Measurements from ENCODE around the gene OR1A1. TPM values are rescaled to one million over a fixed set of nuclear protein-coding genes. Genes with fewer than 3 reads are reported as not detected.

OR1A1 gene
- total RNA-seq, 1 experiment from 2014 or later = not detected

DNA sequence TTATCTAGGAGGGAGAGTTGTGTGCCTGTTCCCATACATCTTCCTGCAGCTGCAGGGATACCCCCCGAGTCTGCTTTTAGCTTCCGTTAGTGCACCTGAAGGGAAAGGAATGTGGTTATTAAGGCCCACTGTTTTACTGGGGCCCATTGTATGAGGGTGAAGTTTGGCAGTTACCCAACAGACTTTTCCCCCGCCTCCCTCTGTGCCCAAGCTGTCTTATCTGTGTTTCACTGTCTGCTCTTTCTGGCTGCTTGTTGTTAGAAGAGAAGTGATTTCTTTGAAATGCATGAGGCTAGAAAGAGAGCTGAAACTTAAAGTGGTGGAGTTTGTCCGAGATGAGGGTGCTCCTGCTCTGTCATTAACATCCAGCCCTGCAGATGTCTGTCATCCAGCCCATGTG lies 17.5 kb upstream of the OR1A1 start:
- peaks cover 41 to 87% of the 10 kb centered on the region in 2 experiments for H3K9me3 Mint-ChIP-seq

More for the DNA sequence above, 17.5 kb upstream of the OR1A1 start:
- peaks cover 42% of the 10 kb centered on the region for H3K9me3 ChIP-seq (ENCODE audit: control insufficient read depth, low read depth, low read length)
- no peak for TF ChIP-seq CTCF (conservative IDR thresholded peaks at IDR 0.05)
- no peak overlapping the region for H3K56ac ChIP-seq (ENCODE audit: insufficient read length, low read depth, low read length)
- no peak overlapping the region for H3T11ph ChIP-seq (ENCODE audit: low read length)
- H4K20me1 ChIP-seq (ENCODE audit: control insufficient read depth, insufficient read depth, insufficient read length) = no peaks in the 10 kb centered on the region
- peaks cover 0 to 19% (median 1%) of the 10 kb centered on the region in 3 experiments; a peak in 4 of 7 replicates for H3K36me3 Mint-ChIP-seq (ENCODE audit: insufficient read depth in 1 of 3, low read depth in 3 of 3)
- no peaks in the 10 kb centered on the region for H3K4me1 ChIP-seq (ENCODE audit: insufficient read depth, low read length)
- H2AK5ac ChIP-seq (ENCODE audit: insufficient read length, low read length) = no peak overlapping the region
- DNase-seq = no peak
- no peak overlapping the region for H2AFZ ChIP-seq (ENCODE audit: low read length)
- no peak overlapping the region for H2BK20ac ChIP-seq (ENCODE audit: low read depth, low read length, poor library complexity, severe bottlenecking)
- no peaks in the 10 kb centered on the region for H3K23me2 ChIP-seq (ENCODE audit: insufficient read length, low read depth, low read length, poor library complexity, severe bottlenecking)
- no peak overlapping the region for H4K5ac ChIP-seq (ENCODE audit: insufficient read length, low read depth, low read length)
- WGBS (ENCODE audit: extremely low coverage, insufficient read length, low lambda C conversion rate) = no CpG with 5 or more reads among the region's 4 CpGs
- H3K4me1 Mint-ChIP-seq = no peaks in the 10 kb centered on the region
- no peak overlapping the region for H3K18ac ChIP-seq (ENCODE audit: insufficient read length, low read depth, low read length)
- H3K14ac ChIP-seq (ENCODE audit: insufficient read depth, low read length) = no peak overlapping the region
- no peak overlapping the region for H2BK12ac ChIP-seq (ENCODE audit: insufficient read length, low read depth, low read length)
- no peak overlapping the region for H2BK120ac ChIP-seq (ENCODE audit: low read depth, low read length, poor library complexity, severe bottlenecking)
- no peaks in the 10 kb centered on the region for H3K79me1 ChIP-seq (ENCODE audit: insufficient read depth, low read depth, low read length, poor library complexity, severe bottlenecking)
- H3K9ac ChIP-seq (ENCODE audit: extremely low read depth, insufficient read length, low read length) = no peak overlapping the region
- no peak overlapping the region for H2BK5ac ChIP-seq (ENCODE audit: insufficient read length, low read length)
- H4K8ac ChIP-seq (replicated peaks; ENCODE audit: insufficient read length, low read depth, low read length) = no peak overlapping the region
- no peaks in the 10 kb centered on the region for H3K27me3 ChIP-seq (ENCODE audit: insufficient read depth, low read length)
- no peak overlapping the region for H2BK15ac ChIP-seq (ENCODE audit: low read depth, low read length)
- H3K4me3 Mint-ChIP-seq = no peak overlapping the region
- no peak overlapping the region for H3K27ac ChIP-seq (ENCODE audit: insufficient read length, low read depth, low read length)
- no peak overlapping the region for H3K27ac Mint-ChIP-seq
- no peak overlapping the region for H4K91ac ChIP-seq (ENCODE audit: insufficient read length, low read depth, low read length)
- H3K4me2 ChIP-seq (ENCODE audit: insufficient read depth, insufficient read length, low read length) = no peak overlapping the region
- no peaks in the 10 kb centered on the region for H3K79me2 ChIP-seq (ENCODE audit: insufficient read depth, low read length)
- H3K23ac ChIP-seq (ENCODE audit: insufficient read length, low read depth, low read length) = no peak overlapping the region
- H3K4ac ChIP-seq (ENCODE audit: low read depth, low read length) = no peak overlapping the region
- peaks cover 1% of the 10 kb centered on the region; the same call in 1 of the 2 replicates for H3K27me3 Mint-ChIP-seq (ENCODE audit: low read depth)
